T47D (cell line): ENCODE results near the gene EFCAB10.
"Not testable (repeated sequence)": the region's sequence is repeated elsewhere in the genome, so short reads cannot be mapped to it uniquely, and the experiment has no call there.

ENCODE experiments used
- DNase-seq, 2 experiments: peaks; one replicate each; pipeline versions ENCODE4 v3.0.0 to v3.0.0-alpha.2; 2011 to 2012; ENCODE audit warnings: low read depth in 1 of 2, low spot score in 1 of 2
- JUND ChIP-seq: IDR thresholded peaks from 2 replicates; pipeline ENCODE4 v1.6.1; 2012; ENCODE audit warnings: low read depth
- in situ Hi-C: cut with HindIII; loops from 2 replicates; pipeline ENCODE4 v1.10.0; 2016; ENCODE audit warnings: low sequenced_read_pairs, low pct_unique_long_range_greater_than_20kb

EFCAB10 gene

GRCh38 chr7:105612806-105613205 is 31.5 kb upstream of the EFCAB10 start:
- DNase-seq = no peak
- in situ Hi-C loops = no loop called here
- no peak for TF ChIP-seq JUND

GRCh38 chr7:105611856-105612775 is 30.8 kb upstream of the EFCAB10 start:
- TF ChIP-seq JUND = no peak
- in situ Hi-C loops = no loop called here
- DNase-seq = no peak

- DNase-seq = peak in 1 of 2 experiments; percentile 42
- in situ Hi-C loops = no loop called here
- TF ChIP-seq JUND = no peak
Observed at GRCh38 chr7:105610165-105610930, 29.1 kb upstream of the EFCAB10 start.

GRCh38 chr7:105602325-105603305 is 21.3 kb upstream of the EFCAB10 start:
- TF ChIP-seq JUND = no peak
- in situ Hi-C loops = no loop called here
- DNase-seq = no peak

- in situ Hi-C loops = no loop called here
- TF ChIP-seq JUND = no peak
Observed at GRCh38 chr7:105600720-105601550, 19.6 kb upstream of the EFCAB10 start.

GRCh38 chr7:105599551-105599950 is 18.3 kb upstream of the EFCAB10 start:
- TF ChIP-seq JUND = no peak
- in situ Hi-C loops = no loop called here
- no peak for DNase-seq

More at GRCh38 chr7:105600720-105601550, 19.6 kb upstream of the EFCAB10 start:
- DNase-seq = peak in 1 of 2 experiments; percentile 58

- DNase-seq, in situ Hi-C loops: not testable (repeated sequence)
Observed at GRCh38 chr7:105599080-105599479, 17.8 kb upstream of the EFCAB10 start.

GRCh38 chr7:105596866-105597265 is 15.6 kb upstream of the EFCAB10 start:
- no peak for TF ChIP-seq JUND
- DNase-seq = no peak
- in situ Hi-C loops = no loop called here

GRCh38 chr7:105594034-105594433 is 12.7 kb upstream of the EFCAB10 start:
- peak in 1 of 2 experiments; percentile 11 for DNase-seq
- TF ChIP-seq JUND = no peak
- in situ Hi-C loops = no loop called here

- no peak for TF ChIP-seq JUND
- DNase-seq = no peak
- in situ Hi-C loops = no loop called here
Observed at GRCh38 chr7:105591522-105591921, 10.2 kb upstream of the EFCAB10 start.

GRCh38 chr7:105590793-105591192 is 9.5 kb upstream of the EFCAB10 start:
- TF ChIP-seq JUND = no peak
- DNase-seq = no peak
- in situ Hi-C loops = no loop called here
